H1 (cell line): Measurements from ENCODE around the gene FAM193A. TPM values are rescaled to one million over a fixed set of nuclear protein-coding genes. Genes with fewer than 3 reads are reported as not detected.

Experiments used
- CTCF ChIA-PET: fragments of 300-600 bp; sonication (Branson Sonifier 250); formaldehyde crosslinking; loops from one replicate; lab custom pipeline; 2021; ENCODE audit not compliant: partially characterized antibody; lab: Charles Lee
- POLR2A ChIA-PET: fragments of 300-600 bp; sonication (Branson Sonifier 250); formaldehyde crosslinking; loops from one replicate; lab custom pipeline; 2021; ENCODE audit warnings: inconsistent platforms; ENCODE audit not compliant: partially characterized antibody; lab: Charles Lee
- DNase-seq, 2 experiments: peaks; one replicate each; pipeline versions ENCODE4 v3.0.0 to v3.0.0-alpha.2; 2010 to 2022; ENCODE audit warnings: low spot score in 2 of 2, low read depth in 1 of 2, mixed read lengths in 1 of 2
- FAIRE-seq: peaks from 2 replicates; lab custom pipeline; 2011; peaks lifted over from hg19 to GRCh38; lab: Jason Lieb, UNC
- H2AFZ ChIP-seq: 2 replicates; pipeline ENCODE4 v1.8.1; 2012; ENCODE audit warnings: low read length, inconsistent platforms
- H2AK5ac ChIP-seq: 2 replicates; pipeline ENCODE4 v1.6.1; 2013; ENCODE audit warnings: low read depth, low read length
- H2BK120ac ChIP-seq: replicated peaks from 2 replicates; pipeline ENCODE3; 2013; ENCODE audit warnings: low read depth, low read length, inconsistent platforms
- H2BK12ac ChIP-seq: 2 replicates; pipeline ENCODE4 v1.6.1; 2013; ENCODE audit warnings: low read depth, low read length
- H2BK15ac ChIP-seq: 2 replicates; pipeline ENCODE4 v1.6.1; 2013; ENCODE audit warnings: low read length
- H2BK20ac ChIP-seq: 2 replicates; pipeline ENCODE4 v1.6.1; 2013; ENCODE audit warnings: low read length
- H2BK5ac ChIP-seq: 2 replicates; pipeline ENCODE4 v1.6.1; 2013; ENCODE audit warnings: low read depth, low read length
- H3K14ac ChIP-seq: 2 replicates; pipeline ENCODE4 v1.6.1; 2013; ENCODE audit warnings: inconsistent platforms; ENCODE audit not compliant: insufficient read length
- H3K18ac ChIP-seq: 2 replicates; pipeline ENCODE4 v1.6.1; 2013; ENCODE audit warnings: low read length; ENCODE audit errors: extremely low read depth
- H3K23ac ChIP-seq: 2 replicates; pipeline ENCODE4 v1.6.1; 2013; ENCODE audit warnings: inconsistent platforms; ENCODE audit not compliant: insufficient read length
- H3K23me2 ChIP-seq: 2 replicates; pipeline ENCODE4 v1.6.1; 2013; ENCODE audit warnings: low read depth, low read length
- H3K27ac ChIP-seq: 2 replicates; pipeline ENCODE4 v1.6.1; 2011; ENCODE audit warnings: low read depth, low read length, inconsistent platforms
- H3K27me3 ChIP-seq, 4 experiments: replicated peaks in 1 of 4; 1 replicate in 1 of 4; 2 replicates in 3 of 4; pipeline versions ENCODE4 v1.6.1 to v1.8.1; 2011 to 2013; ENCODE audit warnings: low read length in 3 of 4, mild to moderate bottlenecking in 3 of 4, inconsistent platforms in 2 of 4, mixed read lengths in 2 of 4, moderate library complexity in 1 of 4; ENCODE audit not compliant: control insufficient read depth in 3 of 4, insufficient read depth in 3 of 4; ENCODE audit errors: extremely low read depth in 1 of 4
- H3K36me3 ChIP-seq, 4 experiments: 2 replicates each; pipeline versions ENCODE4 v1.6.1 to v1.8.1; 2011 to 2013; ENCODE audit warnings: mild to moderate bottlenecking in 4 of 4, low read length in 3 of 4, moderate library complexity in 2 of 4, control low read depth in 1 of 4, inconsistent platforms in 1 of 4; ENCODE audit not compliant: insufficient read depth in 4 of 4, control insufficient read depth in 2 of 4
- H3K4ac ChIP-seq: replicated peaks from 2 replicates; pipeline ENCODE3; 2013; ENCODE audit warnings: low read length, low read depth, mixed read lengths, inconsistent platforms; ENCODE audit not compliant: insufficient read length
- H3K4me1 ChIP-seq, 4 experiments: replicated peaks in 1 of 4; 1 replicate in 1 of 4; 2 replicates in 3 of 4; pipeline versions ENCODE4 v1.6.1 to v1.8.1; 2011 to 2013; ENCODE audit warnings: low read length in 3 of 4, inconsistent platforms in 2 of 4, mixed read lengths in 1 of 4; ENCODE audit not compliant: insufficient read depth in 4 of 4, control insufficient read depth in 3 of 4
- H3K4me2 ChIP-seq, 2 experiments: 2 replicates each; pipeline versions ENCODE4 v1.6.1 to v1.8.1; 2011 to 2013; ENCODE audit warnings: low read depth in 2 of 2, low read length in 2 of 2, control low read depth in 1 of 2, inconsistent platforms in 1 of 2, mild to moderate bottlenecking in 1 of 2; ENCODE audit not compliant: insufficient read depth in 1 of 2
- H3K4me3 ChIP-seq, 4 experiments: fragments of 200-600, 300-600 bp in 1 of 4; sonication (generic), shearing (Covaris generic), sonication (Bioruptor Twin) in 1 of 4; 2 replicates each; pipeline versions ENCODE4 v1.5.1 to v1.8.1; 2011 to 2016; ENCODE audit warnings: low read length in 4 of 4, low read depth in 3 of 4, control low read depth in 2 of 4, inconsistent platforms in 2 of 4, mild to moderate bottlenecking in 2 of 4, mixed read lengths in 1 of 4, moderate library complexity in 1 of 4; ENCODE audit not compliant: insufficient read depth in 2 of 4; ENCODE audit errors: extremely low read depth in 1 of 4
- H3K56ac ChIP-seq: replicated peaks from 2 replicates; pipeline ENCODE3; 2013; ENCODE audit warnings: low read depth, mild to moderate bottlenecking, mixed read lengths, low read length, inconsistent platforms; ENCODE audit not compliant: insufficient read length
- H3K79me1 ChIP-seq: 2 replicates; pipeline ENCODE4 v1.6.1; 2013; ENCODE audit warnings: low read depth, low read length, control low read depth
- H3K79me2 ChIP-seq, 2 experiments: 2 replicates each; pipeline versions ENCODE4 v1.6.1 to v1.8.1; 2012 to 2013; ENCODE audit warnings: low read length in 2 of 2, mild to moderate bottlenecking in 2 of 2, inconsistent platforms in 1 of 2; ENCODE audit not compliant: insufficient read depth in 2 of 2, control insufficient read depth in 1 of 2
- H3K9ac ChIP-seq, 4 experiments: replicated peaks in 1 of 4; 1 replicate in 1 of 4; 2 replicates in 3 of 4; pipeline versions ENCODE4 v1.6.1 to v1.8.1; 2011 to 2013; ENCODE audit warnings: low read depth in 3 of 4, low read length in 3 of 4, control low read depth in 2 of 4, mild to moderate bottlenecking in 2 of 4, moderate library complexity in 2 of 4, inconsistent platforms in 1 of 4; ENCODE audit errors: extremely low read depth in 1 of 4
- H3K9me3 ChIP-seq, 2 experiments: 2 replicates each; pipeline versions ENCODE4 v1.6.1 to v1.8.1; 2012 to 2013; ENCODE audit warnings: mild to moderate bottlenecking in 2 of 2, moderate library complexity in 2 of 2, control low read depth in 1 of 2, inconsistent platforms in 1 of 2, low read depth in 1 of 2, low read length in 1 of 2, mixed read lengths in 1 of 2; ENCODE audit not compliant: insufficient read depth in 2 of 2
- H4K20me1 ChIP-seq, 2 experiments: replicated peaks in 1 of 2; 2 replicates each; pipeline versions ENCODE3 to v1.8.1; 2011 to 2013; ENCODE audit warnings: inconsistent platforms in 2 of 2, low read length in 2 of 2, mild to moderate bottlenecking in 1 of 2; ENCODE audit not compliant: insufficient read depth in 2 of 2, control insufficient read depth in 1 of 2
- H4K5ac ChIP-seq: 2 replicates; pipeline ENCODE4 v1.6.1; 2013; ENCODE audit warnings: low read length, low read depth, mixed read lengths, inconsistent platforms; ENCODE audit not compliant: insufficient read length
- H4K8ac ChIP-seq: 2 replicates; pipeline ENCODE4 v1.8.0; 2013; ENCODE audit warnings: mild to moderate bottlenecking, moderate library complexity, low read length, inconsistent platforms; ENCODE audit not compliant: insufficient read depth; ENCODE audit errors: extremely low read depth
- H4K91ac ChIP-seq: replicated peaks from 2 replicates; pipeline ENCODE3; 2013; ENCODE audit warnings: low read length, mixed read lengths, inconsistent platforms; ENCODE audit not compliant: insufficient read length
- ASH2L ChIP-seq: fragments of 200-600, 300-600 bp; sonication (generic); IDR thresholded peaks from one replicate; pipeline ENCODE4 v1.7.1; 2017; ENCODE audit warnings: low read length
- CBX5 ChIP-seq: fragments of 300-800, 300-1000 bp; sonication (generic); IDR thresholded peaks from 2 replicates; pipeline ENCODE4 v1.7.1; 2016; ENCODE audit warnings: antibody characterized with exemption, low read length, low read depth
- CBX8 ChIP-seq: fragments of 300-800, 300-1000 bp; sonication (generic); IDR thresholded peaks from 2 replicates; pipeline ENCODE4 v1.7.1; 2016; ENCODE audit warnings: low read depth, low read length, borderline replicate concordance
- CTBP2 ChIP-seq: IDR thresholded peaks from 2 replicates; pipeline ENCODE4 v1.7.0; 2011; ENCODE audit warnings: borderline replicate concordance, mild to moderate bottlenecking, moderate library complexity, mixed read lengths, low read length; ENCODE audit not compliant: insufficient read depth, insufficient read length
- EGR1 ChIP-seq: IDR thresholded peaks from 2 replicates; pipeline ENCODE4 v1.6.1; 2011; ENCODE audit warnings: low read depth, low read length, borderline replicate concordance
- GTF2F1 ChIP-seq: IDR thresholded peaks from 2 replicates; pipeline ENCODE4 v1.6.1; 2012; ENCODE audit warnings: low read depth, low read length, improper control_type of control experiment, borderline replicate concordance
- NANOG ChIP-seq: IDR thresholded peaks from 2 replicates; pipeline ENCODE4 v1.6.1; 2011; ENCODE audit warnings: low read length, low read depth, mild to moderate bottlenecking, inconsistent platforms; ENCODE audit not compliant: insufficient read depth, poor library complexity, severe bottlenecking
- POLR2AphosphoS5 ChIP-seq: IDR thresholded peaks from 2 replicates; pipeline ENCODE4 v1.6.1; 2011; ENCODE audit warnings: low read depth, low read length
- SP1 ChIP-seq: IDR thresholded peaks from 2 replicates; pipeline ENCODE4 v1.6.1; 2011; ENCODE audit warnings: low read depth, low read length
- TAF1 ChIP-seq: IDR thresholded peaks from 2 replicates; pipeline ENCODE4 v1.6.1; 2011; ENCODE audit warnings: mild to moderate bottlenecking, low read depth, low read length
- YY1 ChIP-seq: IDR thresholded peaks from 2 replicates; pipeline ENCODE4 v1.6.1; 2011; ENCODE audit warnings: low read depth, mild to moderate bottlenecking, low read length
- WGBS, 2 experiments: shearing (Covaris generic) in 1 of 2; methylation state at CpG; one replicate each; pipeline versions ENCODE4 v1.1.6 to v1.1.7; 2013 to 2015; ENCODE audit warnings: low lambda C conversion rate in 2 of 2, mixed read lengths in 2 of 2, inconsistent platforms in 1 of 2, low coverage in 1 of 2, missing lambda C conversion rate in 1 of 2; ENCODE audit not compliant: insufficient replicate concordance in 2 of 2, insufficient coverage in 1 of 2, insufficient read length in 1 of 2; ENCODE audit errors: extremely low coverage in 1 of 2, missing lambda C conversion rate in 1 of 2; 5-methylcytosine and 5-hydroxymethylcytosine counted together
- polyA plus RNA-seq, 7 experiments: library from polyadenylated mRNA; depleted of rRNA in 3 of 7; stranded (reverse) in 5 of 7; unstranded in 2 of 7; fragments of >200 nt in 5 of 7; fragments of 200-250 nt in 2 of 7; gene quantifications; 1 replicate in 5 of 7; 2 replicates in 1 of 7; 4 replicates in 1 of 7; pipeline versions ENCODE4 v1.2.1 to v1.2.3, GENCODE V29; 2011 to 2013; ENCODE audit warnings: missing spikeins in 2 of 7, mixed read lengths in 2 of 7
- total RNA-seq: library from RNA; stranded (reverse); fragmentation: NEBNext Ultra II Directional; extraction: Animal tissue kit (Norgen Biotek cat#: 25700); gene quantifications from 2 replicates; pipeline ENCODE4 v1.2.1, GENCODE V29; 2021
- TF ChIP-seq, protein P1 (sequence below): IDR thresholded peaks from 2 replicates; pipeline ENCODE4 v1.6.1; 2012; ENCODE audit warnings: low read length, inconsistent platforms
- TF ChIP-seq, protein P2 (sequence below): IDR thresholded peaks from 2 replicates; pipeline ENCODE4 v1.6.1; 2012; ENCODE audit warnings: inconsistent platforms

Gene FAM193A
- total and polyA plus RNA-seq, 2 of the 8 experiments (the other 6 are each of a cell fraction or from before 2014, with no cell fraction given): 8.7 to 26.2 TPM

DNA sequence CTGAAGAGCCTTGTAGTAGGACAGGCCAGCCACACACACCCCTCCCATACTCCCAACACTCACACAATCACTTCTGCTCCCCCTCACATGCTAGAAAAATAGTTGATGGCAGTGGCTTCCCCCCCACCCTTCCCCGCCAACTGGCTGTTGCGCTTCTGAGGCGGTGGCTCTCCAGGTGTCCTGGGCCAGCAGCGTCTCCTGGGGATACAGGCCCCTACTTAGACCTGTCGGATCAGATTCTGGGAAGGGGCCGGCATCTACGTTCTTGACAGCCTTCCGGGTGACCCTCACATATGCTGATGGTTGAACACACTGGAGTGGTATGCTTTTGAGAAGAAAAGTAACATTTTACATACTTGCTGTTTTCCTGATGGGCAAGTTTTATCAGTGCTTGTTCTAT, 179.8 kb downstream of the FAM193A start:
- Histone ChIP-seq H2BK15ac (no peak overlapping the region), H3K4me3 (no peak overlapping the region), H3K9ac (no peak overlapping the region), H3K79me2 (no peaks in the 10 kb centered on the region), H3K9me3 (no peaks in the 10 kb centered on the region), H3K36me3 (peaks cover 2 to 35% (median 12%) of the 10 kb centered on the region in 4 experiments; a peak in 7 of 8 replicates), H2BK20ac (no peak overlapping the region), H2BK120ac (no peak overlapping the region), H3K27ac (no peak overlapping the region), H3K23ac (no peak overlapping the region), H3K4me2 (no peak overlapping the region), H4K5ac (no peak overlapping the region), H3K14ac (no peak overlapping the region), H2BK12ac (no peak overlapping the region), H3K4me1 (no peaks in the 10 kb centered on the region), H2BK5ac (no peak overlapping the region), H4K8ac (no peak overlapping the region), H3K56ac (no peak overlapping the region), H3K27me3 (no peaks in the 10 kb centered on the region), H2AK5ac (no peak overlapping the region), H3K23me2 (no peaks in the 10 kb centered on the region), H3K18ac (no peak overlapping the region), H3K4ac (no peak overlapping the region), H2AFZ (no peak overlapping the region), H4K91ac (no peak overlapping the region), H3K79me1 (no peaks in the 10 kb centered on the region), H4K20me1 (peaks cover 0 to 5% of the 10 kb centered on the region in 2 experiments)
- ChIA-PET POLR2A (no interaction called here), CTCF (interaction anchor here (0.8 kb wide), 1 partner anchor 22 kb away, joined by 3 read pairs; no protein-coding TSS in a partner anchor)
- DNase-seq (no peak), FAIRE-seq (no peak)
- 91% methylated on average over 7 of the region's 8 CpGs; no CpG with 5 or more reads in 1 of the 2 experiments for WGBS, 2 experiments
- TF ChIP-seq, protein P1, sequence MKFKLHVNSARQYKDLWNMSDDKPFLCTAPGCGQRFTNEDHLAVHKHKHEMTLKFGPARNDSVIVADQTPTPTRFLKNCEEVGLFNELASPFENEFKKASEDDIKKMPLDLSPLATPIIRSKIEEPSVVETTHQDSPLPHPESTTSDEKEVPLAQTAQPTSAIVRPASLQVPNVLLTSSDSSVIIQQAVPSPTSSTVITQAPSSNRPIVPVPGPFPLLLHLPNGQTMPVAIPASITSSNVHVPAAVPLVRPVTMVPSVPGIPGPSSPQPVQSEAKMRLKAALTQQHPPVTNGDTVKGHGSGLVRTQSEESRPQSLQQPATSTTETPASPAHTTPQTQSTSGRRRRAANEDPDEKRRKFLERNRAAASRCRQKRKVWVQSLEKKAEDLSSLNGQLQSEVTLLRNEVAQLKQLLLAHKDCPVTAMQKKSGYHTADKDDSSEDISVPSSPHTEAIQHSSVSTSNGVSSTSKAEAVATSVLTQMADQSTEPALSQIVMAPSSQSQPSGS: no peak
- TF ChIP-seq POLR2AphosphoS5: no peak
- TF ChIP-seq CTBP2: no peak
- TF ChIP-seq EGR1: no peak
- TF ChIP-seq GTF2F1: no peak
- TF ChIP-seq CBX5: no peak
- no peak for TF ChIP-seq NANOG
- no peak for TF ChIP-seq ASH2L
- TF ChIP-seq SP1: no peak
- TF ChIP-seq YY1: no peak
- TF ChIP-seq, protein P2, sequence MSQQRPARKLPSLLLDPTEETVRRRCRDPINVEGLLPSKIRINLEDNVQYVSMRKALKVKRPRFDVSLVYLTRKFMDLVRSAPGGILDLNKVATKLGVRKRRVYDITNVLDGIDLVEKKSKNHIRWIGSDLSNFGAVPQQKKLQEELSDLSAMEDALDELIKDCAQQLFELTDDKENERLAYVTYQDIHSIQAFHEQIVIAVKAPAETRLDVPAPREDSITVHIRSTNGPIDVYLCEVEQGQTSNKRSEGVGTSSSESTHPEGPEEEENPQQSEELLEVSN: no peak
- no peak for TF ChIP-seq CBX8
- no peak for TF ChIP-seq TAF1
